Activated B cell treated with CpG ODN at 0.5 μM for 24 hours (primary cell): ENCODE measurements around the gene NFASC. TPM values are rescaled to one million over a fixed set of nuclear protein-coding genes. Genes with fewer than 3 reads are reported as not detected.

ENCODE experiments used
- ATAC-seq: fragments of 200-7000 bp; cut with Tn5 transposase; one replicate; pipeline ENCODE4 v1.10.0; 2021; ENCODE audit warnings: low read depth, mild to moderate bottlenecking, moderate library complexity
- CTCF ChIA-PET: fragments of 350-600 bp; sonication (Branson Sonifier 250); formaldehyde crosslinking; loops from one replicate; lab custom pipeline; 2021; ENCODE audit warnings: antibody characterized with exemption; lab: Charles Lee
- POLR2A ChIA-PET: fragments of 350-600 bp; sonication (Branson Sonifier 250); formaldehyde crosslinking; loops from one replicate; lab custom pipeline; 2021; ENCODE audit warnings: antibody characterized with exemption; lab: Charles Lee
- DNase-seq: peaks from one replicate; pipeline ENCODE4 v3.0.0; 2022
- H3K27ac Mint-ChIP-seq: one replicate; pipeline ENCODE4 v1.8.0; 2020; ENCODE audit warnings: mixed read lengths
- H3K27me3 Mint-ChIP-seq: one replicate; pipeline ENCODE4 v1.8.0; 2021; ENCODE audit warnings: mixed read lengths
- H3K36me3 Mint-ChIP-seq: one replicate; pipeline ENCODE4 v1.8.0; 2021; ENCODE audit warnings: low read depth, mixed read lengths
- H3K4me1 Mint-ChIP-seq: one replicate; pipeline ENCODE4 v1.8.0; 2021; ENCODE audit warnings: mixed read lengths
- H3K4me3 Mint-ChIP-seq: one replicate; pipeline ENCODE4 v1.8.0; 2020; ENCODE audit warnings: mild to moderate bottlenecking, mixed read lengths
- H3K9me3 Mint-ChIP-seq: one replicate; pipeline ENCODE4 v1.8.0; 2020; ENCODE audit warnings: mixed read lengths
- intact Hi-C: fragments of 100-400 bp; cut with micrococcal nuclease; formaldehyde crosslinking; loops from one replicate; pipeline ENCODE4 v1.15.1; 2024
- total RNA-seq: library from RNA; stranded (reverse); gene quantifications from 2 replicates; pipeline ENCODE4 v1.2.3, GENCODE V29; 2022
- TF ChIP-seq, protein P1 (sequence below): fragments of 200-600 bp; IDR thresholded peaks from one replicate; pipeline ENCODE4 v1.8.0; 2022; ENCODE audit warnings: antibody characterized with exemption, mild to moderate bottlenecking

The NFASC gene
- total RNA-seq, 1 donor from 2014 or later = 0.07 TPM

GRCh38 chr1:205028924-205029323 is 158.3 kb downstream of the NFASC start:
- no peaks in the 10 kb centered on the region for H3K4me1 Mint-ChIP-seq
- peaks cover 9% of the 10 kb centered on the region for H3K27me3 Mint-ChIP-seq
- ChIA-PET CTCF (interaction anchor here (1.0 kb wide), 1 partner anchor 33 kb away, joined by 3 read pairs; no protein-coding TSS in a partner anchor), POLR2A (no interaction called here)
- H3K27ac Mint-ChIP-seq = no peak overlapping the region
- TF ChIP-seq, protein P1, sequence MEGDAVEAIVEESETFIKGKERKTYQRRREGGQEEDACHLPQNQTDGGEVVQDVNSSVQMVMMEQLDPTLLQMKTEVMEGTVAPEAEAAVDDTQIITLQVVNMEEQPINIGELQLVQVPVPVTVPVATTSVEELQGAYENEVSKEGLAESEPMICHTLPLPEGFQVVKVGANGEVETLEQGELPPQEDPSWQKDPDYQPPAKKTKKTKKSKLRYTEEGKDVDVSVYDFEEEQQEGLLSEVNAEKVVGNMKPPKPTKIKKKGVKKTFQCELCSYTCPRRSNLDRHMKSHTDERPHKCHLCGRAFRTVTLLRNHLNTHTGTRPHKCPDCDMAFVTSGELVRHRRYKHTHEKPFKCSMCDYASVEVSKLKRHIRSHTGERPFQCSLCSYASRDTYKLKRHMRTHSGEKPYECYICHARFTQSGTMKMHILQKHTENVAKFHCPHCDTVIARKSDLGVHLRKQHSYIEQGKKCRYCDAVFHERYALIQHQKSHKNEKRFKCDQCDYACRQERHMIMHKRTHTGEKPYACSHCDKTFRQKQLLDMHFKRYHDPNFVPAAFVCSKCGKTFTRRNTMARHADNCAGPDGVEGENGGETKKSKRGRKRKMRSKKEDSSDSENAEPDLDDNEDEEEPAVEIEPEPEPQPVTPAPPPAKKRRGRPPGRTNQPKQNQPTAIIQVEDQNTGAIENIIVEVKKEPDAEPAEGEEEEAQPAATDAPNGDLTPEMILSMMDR = no peak
- H3K9me3 Mint-ChIP-seq = no peaks in the 10 kb centered on the region
- no peak for DNase-seq
- no peaks in the 10 kb centered on the region for H3K36me3 Mint-ChIP-seq
- intact Hi-C loops = no loop called here
- H3K4me3 Mint-ChIP-seq = no peak overlapping the region
- ATAC-seq = no peak

GRCh38 chr1:205030241-205030640 is 159.6 kb downstream of the NFASC start:
- peaks cover under 1% of the 10 kb centered on the region for H3K9me3 Mint-ChIP-seq
- intact Hi-C loops = no loop called here
- peaks cover 9% of the 10 kb centered on the region for H3K27me3 Mint-ChIP-seq
- no peak overlapping the region for H3K4me3 Mint-ChIP-seq
- TF ChIP-seq, protein P1 = no peak
- no peaks in the 10 kb centered on the region for H3K36me3 Mint-ChIP-seq
- H3K27ac Mint-ChIP-seq = no peak overlapping the region
- CTCF ChIA-PET = no interaction called here
- H3K4me1 Mint-ChIP-seq = no peaks in the 10 kb centered on the region
- POLR2A ChIA-PET = no interaction called here
- no peak for DNase-seq
- no peak for ATAC-seq

DNA sequence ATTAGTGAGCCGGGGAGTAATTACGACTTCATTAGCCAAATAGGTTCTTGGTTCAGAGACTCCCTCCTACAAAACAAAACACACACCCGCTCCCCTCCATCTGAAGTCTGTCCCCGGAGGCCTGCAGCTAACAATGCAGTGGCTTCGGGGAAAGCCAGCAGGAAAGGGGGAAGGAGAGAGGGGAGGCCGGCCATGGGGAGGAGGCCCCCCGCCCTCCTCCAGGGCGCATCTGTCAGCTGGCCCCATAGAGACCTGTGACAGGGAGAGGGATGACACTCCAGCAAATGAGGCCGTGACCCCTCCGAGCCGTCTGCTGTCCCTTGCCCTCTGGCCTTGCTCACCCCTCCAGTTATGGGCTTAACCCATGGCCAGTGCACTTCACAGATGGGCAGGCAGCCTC is 160.2 kb downstream of the NFASC start:
- TF ChIP-seq, protein P1 = no peak
- ChIA-PET POLR2A (no interaction called here), CTCF (no interaction called here)
- no peak overlapping the region for H3K4me3 Mint-ChIP-seq
- no peak for DNase-seq
- intact Hi-C loops = no loop called here
- H3K9me3 Mint-ChIP-seq = peaks cover 6% of the 10 kb centered on the region
- H3K36me3 Mint-ChIP-seq = no peaks in the 10 kb centered on the region
- no peak overlapping the region for H3K27ac Mint-ChIP-seq
- no peaks in the 10 kb centered on the region for H3K4me1 Mint-ChIP-seq
- ATAC-seq = no peak
- H3K27me3 Mint-ChIP-seq = peaks cover 9% of the 10 kb centered on the region

DNA sequence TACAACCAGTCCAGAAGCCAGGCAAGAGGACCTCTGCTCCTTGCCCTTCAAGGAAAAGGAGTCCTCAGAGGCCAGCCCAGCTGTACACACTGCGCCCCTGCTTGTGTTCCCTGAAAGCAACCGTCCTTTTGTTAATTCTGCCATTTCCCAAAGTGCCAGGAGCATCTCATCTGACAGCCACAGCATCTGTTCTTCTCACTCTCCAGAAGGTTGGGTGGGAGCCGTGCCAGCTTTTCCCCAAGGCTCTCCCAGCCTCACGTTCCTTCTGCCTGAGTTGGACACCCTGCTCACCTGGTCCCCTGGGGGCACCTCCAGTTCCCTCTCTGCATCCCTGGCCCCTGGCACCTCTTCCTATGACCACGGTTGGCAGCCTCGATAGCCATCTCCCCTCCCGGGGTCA is 161.8 kb downstream of the NFASC start:
- H3K27me3 Mint-ChIP-seq = peaks cover 14% of the 10 kb centered on the region
- TF ChIP-seq, protein P1 = no peak
- H3K27ac Mint-ChIP-seq = no peak overlapping the region
- intact Hi-C loops = no loop called here
- H3K4me1 Mint-ChIP-seq = no peaks in the 10 kb centered on the region
- H3K4me3 Mint-ChIP-seq = no peak overlapping the region
- ATAC-seq (no peak), DNase-seq (no peak)
- ChIA-PET CTCF (no interaction called here), POLR2A (no interaction called here)
- peaks cover 6% of the 10 kb centered on the region for H3K9me3 Mint-ChIP-seq
- no peaks in the 10 kb centered on the region for H3K36me3 Mint-ChIP-seq

DNA sequence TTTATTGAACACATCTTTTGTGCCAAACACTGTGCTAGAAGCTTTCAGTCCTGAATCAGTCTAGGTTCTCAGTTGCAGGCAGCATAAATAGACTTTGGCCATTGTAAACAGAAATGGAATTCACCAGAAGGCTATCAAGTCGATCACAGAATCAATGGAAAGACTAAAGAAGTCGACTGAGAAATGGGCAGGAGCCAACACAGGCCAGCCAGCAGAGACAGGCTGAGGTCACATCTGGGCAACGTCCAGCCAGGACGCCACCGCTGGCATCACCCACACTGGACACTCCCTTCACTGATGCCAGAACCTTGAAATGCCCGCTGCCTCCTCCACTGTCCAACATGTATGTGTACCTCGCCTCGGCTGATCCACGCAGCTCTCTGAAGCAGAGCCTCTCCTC is 166.9 kb downstream of the NFASC start:
- no peaks in the 10 kb centered on the region for H3K36me3 Mint-ChIP-seq
- TF ChIP-seq, protein P1 = no peak
- H3K9me3 Mint-ChIP-seq = peaks cover 6% of the 10 kb centered on the region
- H3K27me3 Mint-ChIP-seq = peaks cover 35% of the 10 kb centered on the region
- ChIA-PET POLR2A (no interaction called here), CTCF (no interaction called here)
- H3K27ac Mint-ChIP-seq = no peak overlapping the region
- DNase-seq (no peak), ATAC-seq (no peak)
- H3K4me1 Mint-ChIP-seq = no peaks in the 10 kb centered on the region
- intact Hi-C loops = no loop called here
- no peak overlapping the region for H3K4me3 Mint-ChIP-seq
